B cell (primary cell): ENCODE measurements around the gene NBPF3. TPM values are rescaled to one million over a fixed set of nuclear protein-coding genes. Genes with fewer than 3 reads are reported as not detected.
A peak's percentile ranks its signal among the peaks of the same experiment; 100 is the strongest.

Experiments used
- ATAC-seq: fragments of 200-7000 bp; cut with Tn5 transposase; one replicate; pipeline ENCODE4 v1.10.0; 2021; ENCODE audit warnings: low read depth, mild to moderate bottlenecking, moderate number of reproducible peaks, moderate library complexity
- CTCF ChIA-PET: fragments of 350-600 bp; sonication (Branson Sonifier 250); formaldehyde crosslinking; loops from one replicate; lab custom pipeline; 2021; ENCODE audit warnings: antibody characterized with exemption, inconsistent platforms; lab: Charles Lee
- POLR2A ChIA-PET: fragments of 350-600 bp; sonication (Branson Sonifier 250); formaldehyde crosslinking; loops from one replicate; lab custom pipeline; 2021; ENCODE audit warnings: antibody characterized with exemption; lab: Charles Lee
- DNase-seq: peaks from one replicate; pipeline ENCODE4 v3.0.0; 2013
- H2AFZ ChIP-seq: 2 replicates; pipeline ENCODE4 v1.6.1; 2012; ENCODE audit warnings: mild to moderate bottlenecking, low read depth, low read length; ENCODE audit not compliant: insufficient read depth, poor library complexity, severe bottlenecking
- H3K27ac ChIP-seq, 2 donors: 1 replicate in 1 of 2; 2 replicates in 1 of 2; pipeline ENCODE4 v1.5.1; 2012 to 2013; ENCODE audit warnings: low read length in 2 of 2, mild to moderate bottlenecking in 2 of 2, moderate library complexity in 1 of 2
- H3K27me3 ChIP-seq, 4 experiments: fragments of 200-600 bp in 1 of 4; sonication (generic) in 1 of 4; replicated peaks in 1 of 4; 1 replicate in 2 of 4; 2 replicates in 2 of 4; pipeline versions ENCODE4 v1.6.1 to v1.7.0; 2013 to 2016; ENCODE audit warnings: low read length in 3 of 4, mild to moderate bottlenecking in 2 of 4, mixed read lengths in 1 of 4, moderate library complexity in 1 of 4; ENCODE audit not compliant: insufficient read depth in 4 of 4, control insufficient read depth in 3 of 4; ENCODE audit errors: control extremely low read depth in 1 of 4
- H3K36me3 ChIP-seq, 2 experiments: replicated peaks in 1 of 2; 1 replicate in 1 of 2; 2 replicates in 1 of 2; pipeline versions ENCODE4 v1.6.1 to v1.7.1; 2013; ENCODE audit warnings: low read length in 1 of 2; ENCODE audit not compliant: insufficient read depth in 2 of 2, control insufficient read depth in 1 of 2; ENCODE audit errors: control extremely low read depth in 1 of 2, extremely low read depth in 1 of 2
- H3K4me1 ChIP-seq, 2 donors: fragments of 200-600 bp in 1 of 2; sonication (generic) in 1 of 2; 1 replicate in 1 of 2; 2 replicates in 1 of 2; pipeline versions ENCODE4 v1.5.1 to v1.6.1; 2013 to 2017; ENCODE audit warnings: low read length in 2 of 2; ENCODE audit not compliant: control insufficient read depth in 2 of 2, insufficient read depth in 2 of 2
- H3K4me2 ChIP-seq: replicated peaks from 2 replicates; pipeline ENCODE3; 2012; ENCODE audit warnings: mild to moderate bottlenecking, low read depth, low read length; ENCODE audit not compliant: poor library complexity, severe bottlenecking
- H3K4me3 ChIP-seq, 5 experiments: fragments of 200-600 bp in 1 of 5; sonication (generic) in 1 of 5; 1 replicate in 3 of 5; 2 replicates in 2 of 5; pipeline versions ENCODE4 v1.5.1 to v1.7.0; 2011 to 2016; ENCODE audit warnings: low read length in 4 of 5, mild to moderate bottlenecking in 4 of 5, low read depth in 2 of 5, control low read depth in 1 of 5, moderate library complexity in 1 of 5; ENCODE audit not compliant: insufficient read depth in 1 of 5; ENCODE audit errors: control extremely low read depth in 1 of 5, extremely low read depth in 1 of 5
- H3K79me2 ChIP-seq: fragments of 200-600 bp; sonication (generic); one replicate; pipeline ENCODE4 v1.6.0; 2016; ENCODE audit warnings: low read length; ENCODE audit not compliant: control insufficient read depth, insufficient read depth
- H3K9ac ChIP-seq: fragments of 200-600 bp; sonication (generic); 2 replicates; pipeline ENCODE4 v1.6.1; 2017; ENCODE audit warnings: mild to moderate bottlenecking, low read length, moderate library complexity
- H3K9me3 ChIP-seq, 3 donors: one replicate each; pipeline versions ENCODE4 v1.6.1 to v1.7.1; 2013; ENCODE audit warnings: low read length in 2 of 3; ENCODE audit not compliant: control insufficient read depth in 2 of 3, insufficient read depth in 1 of 3; ENCODE audit errors: control extremely low read depth in 1 of 3
- H4K20me1 ChIP-seq: 2 replicates; pipeline ENCODE4 v1.6.0; 2012; ENCODE audit warnings: mild to moderate bottlenecking, low read length; ENCODE audit not compliant: insufficient read depth, control insufficient read depth, poor library complexity, severe bottlenecking
- H3K27ac Mint-ChIP-seq: one replicate; pipeline ENCODE4 v1.8.0; 2021; ENCODE audit warnings: mixed read lengths
- H3K27me3 Mint-ChIP-seq: one replicate; pipeline ENCODE4 v1.8.0; 2021; ENCODE audit warnings: mixed read lengths
- H3K4me1 Mint-ChIP-seq: one replicate; pipeline ENCODE4 v1.8.0; 2021; ENCODE audit warnings: mixed read lengths
- H3K4me3 Mint-ChIP-seq: one replicate; pipeline ENCODE4 v1.8.0; 2021; ENCODE audit warnings: mixed read lengths
- H3K9me3 Mint-ChIP-seq: one replicate; pipeline ENCODE4 v1.8.0; 2022; ENCODE audit warnings: mixed read lengths; ENCODE audit not compliant: insufficient read depth
- CTCF ChIP-seq: fragments of 200-600 bp; IDR thresholded peaks from one replicate; pipeline ENCODE4 v1.8.0; 2022; ENCODE audit warnings: antibody characterized with exemption, mild to moderate bottlenecking
- EZH2 ChIP-seq: IDR thresholded peaks from 2 replicates; pipeline ENCODE4 v1.6.1; 2012; ENCODE audit warnings: borderline replicate concordance, low read depth, mild to moderate bottlenecking, moderate library complexity, low read length; ENCODE audit not compliant: insufficient read depth, poor library complexity, severe bottlenecking
- WGBS: methylation state at CpG from one replicate; pipeline ENCODE4 v1.1.5; 2013; ENCODE audit warnings: missing lambda C conversion rate; ENCODE audit not compliant: insufficient coverage; 5-methylcytosine and 5-hydroxymethylcytosine counted together
- intact Hi-C: fragments of 100-400 bp; cut with micrococcal nuclease; formaldehyde crosslinking; loops from one replicate; pipeline ENCODE4 v1.10.0; 2022
- polyA plus RNA-seq: library from polyadenylated mRNA; depleted of rRNA; stranded (reverse); fragments of >200 nt; gene quantifications from 2 replicates; pipeline ENCODE4 v1.2.3, GENCODE V29; 2012
- total RNA-seq, 2 donors: library from RNA; stranded (reverse); fragments of 120-200 nt in 1 of 2; gene quantifications; 1 replicate in 1 of 2; 2 replicates in 1 of 2; pipeline versions ENCODE4 v1.2.3 to v1.2.4, GENCODE V29; 2013 to 2022

NBPF3 gene
- total and polyA plus RNA-seq, 2 donors (not counting 1 experiment from before 2014, with no cell fraction given): 2.0 to 4.2 TPM

GRCh38 chr1:21489146-21489545 lies 49.2 kb downstream of the NBPF3 start:
- no peaks in the 10 kb centered on the region for H3K79me2 ChIP-seq
- H3K27me3 ChIP-seq: peaks cover 0 to 7% (median 0%) of the 10 kb centered on the region in 4 experiments
- ChIA-PET CTCF (interaction anchor here (1.3 kb wide), 1 partner anchor 46 kb away, joined by 3 read pairs; no protein-coding TSS in a partner anchor), POLR2A (no interaction called here)
- ATAC-seq: no peak
- H3K36me3 ChIP-seq: no peaks in the 10 kb centered on the region
- H4K20me1 ChIP-seq: no peaks in the 10 kb centered on the region
- no peak overlapping the region for H3K9ac ChIP-seq
- no peak overlapping the region for H3K4me3 ChIP-seq
- no peak overlapping the region for H3K27ac ChIP-seq
- H3K4me2 ChIP-seq: no peak overlapping the region
- H3K9me3 ChIP-seq: peaks cover 0 to 16% (median 0%) of the 10 kb centered on the region in 3 donors
- TF ChIP-seq EZH2 (no peak), CTCF (no peak)
- no peak for DNase-seq
- peaks cover 6% of the 10 kb centered on the region for H3K27me3 Mint-ChIP-seq
- H3K4me1 Mint-ChIP-seq: peaks cover 8% of the 10 kb centered on the region
- intact Hi-C loops: no loop called here
- no peak overlapping the region for H3K4me3 Mint-ChIP-seq
- no peaks in the 10 kb centered on the region for H3K9me3 Mint-ChIP-seq
- no peak overlapping the region for H2AFZ ChIP-seq
- H3K4me1 ChIP-seq: peaks cover 8 to 11% of the 10 kb centered on the region in 2 donors
- no peak overlapping the region for H3K27ac Mint-ChIP-seq
- WGBS: 89% methylated on average over 11 of the region's 11 CpGs

GRCh38 chr1:21490774-21491487 lies 51.0 kb downstream of the NBPF3 start:
- no peak overlapping the region for H3K4me2 ChIP-seq
- H3K27me3 Mint-ChIP-seq: peaks cover 6% of the 10 kb centered on the region
- intact Hi-C loops: no loop called here
- WGBS: 90% methylated on average over 11 of the region's 11 CpGs
- peaks cover 0 to 16% (median 0%) of the 10 kb centered on the region in 3 donors for H3K9me3 ChIP-seq
- TF ChIP-seq CTCF: peak; percentile 21
- TF ChIP-seq EZH2: no peak
- H2AFZ ChIP-seq: no peak overlapping the region
- no peak overlapping the region for H3K4me3 Mint-ChIP-seq
- no peaks in the 10 kb centered on the region for H3K9me3 Mint-ChIP-seq
- no peak overlapping the region for H3K27ac Mint-ChIP-seq
- no peak overlapping the region for H3K9ac ChIP-seq
- H3K27ac ChIP-seq: no peak overlapping the region
- peaks cover 8 to 11% of the 10 kb centered on the region in 2 donors for H3K4me1 ChIP-seq
- H3K27me3 ChIP-seq: peaks cover 0 to 7% (median 0%) of the 10 kb centered on the region in 4 experiments
- DNase-seq (peak; percentile 19), ATAC-seq (no peak)
- no peaks in the 10 kb centered on the region for H4K20me1 ChIP-seq
- ChIA-PET POLR2A (no interaction called here), CTCF (interaction anchor here (1.1 to 1.4 kb wide), 2 partner anchors 12 to 118 kb away, joined by 3 to 4 read pairs; no protein-coding TSS in a partner anchor)
- H3K4me1 Mint-ChIP-seq: peaks cover 8% of the 10 kb centered on the region
- no peak overlapping the region for H3K4me3 ChIP-seq
- H3K36me3 ChIP-seq: no peaks in the 10 kb centered on the region
- no peaks in the 10 kb centered on the region for H3K79me2 ChIP-seq
